GM18909 (cell line): ENCODE data around the gene GANAB.
"Not testable (repeated sequence)": the region's sequence is repeated elsewhere in the genome, so short reads cannot be mapped to it uniquely, and the experiment has no call there.

ENCODE experiments used
- ATAC-seq: cut with Tn5 transposase; IDR thresholded peaks from one replicate; pipeline ENCODE4 v1.9.1; 2021; ENCODE audit warnings: mild to moderate bottlenecking; ENCODE audit not compliant: unreplicated experiment, poor library complexity

The GANAB gene

GRCh38 chr11:62603072-62603408, 43.4 kb downstream of the GANAB start:
- ATAC-seq = no peak

- no peak for ATAC-seq
Observed at GRCh38 chr11:62602141-62603071, 44.0 kb downstream of the GANAB start.

DNA sequence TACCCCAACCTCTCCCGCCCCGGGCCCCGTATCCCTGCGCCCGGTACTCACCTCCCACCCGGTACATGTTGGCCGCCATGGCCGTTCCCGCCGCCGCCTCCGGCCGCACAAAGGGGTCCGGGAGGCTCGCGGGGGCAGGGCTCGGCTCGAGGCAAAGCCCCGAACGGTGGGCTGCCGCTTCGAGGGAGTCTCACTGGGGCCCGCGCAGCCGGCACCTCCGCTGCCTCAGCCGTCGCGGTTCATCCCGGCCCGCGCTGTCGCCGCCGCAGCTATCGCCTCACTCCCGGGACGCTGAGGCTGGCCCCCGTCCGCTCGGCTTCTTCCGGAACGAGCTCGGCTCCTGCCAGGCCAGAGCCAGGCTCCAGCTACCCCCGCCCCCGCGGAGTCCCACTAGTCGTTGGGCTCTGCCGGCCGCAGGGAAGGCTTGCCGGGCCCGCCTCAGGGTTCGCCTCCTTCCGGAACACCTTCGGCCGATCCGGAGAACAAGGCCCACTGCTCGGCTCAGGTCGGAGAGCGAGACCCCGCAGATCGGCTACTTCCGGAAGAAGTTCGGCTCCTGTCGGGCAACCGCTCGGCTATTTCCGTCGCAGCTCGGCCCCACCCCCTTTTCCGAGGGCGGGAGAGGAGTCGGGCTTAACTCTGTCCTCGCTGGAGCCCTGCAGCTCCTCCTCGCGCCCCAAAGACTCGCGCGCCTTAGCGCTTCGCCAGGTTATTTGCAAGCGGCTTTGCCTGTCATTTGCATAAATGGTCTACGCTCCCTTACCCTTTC, 44.9 kb downstream of the GANAB start, which contains the start of gene MTA2:
Gene MTA2, minus strand, starts transcription at position 494 of the 769 bp plus-strand sequence. Its CDS starts 415 bp downstream, at position 79.
- ATAC-seq = peak; percentile 79

DNA sequence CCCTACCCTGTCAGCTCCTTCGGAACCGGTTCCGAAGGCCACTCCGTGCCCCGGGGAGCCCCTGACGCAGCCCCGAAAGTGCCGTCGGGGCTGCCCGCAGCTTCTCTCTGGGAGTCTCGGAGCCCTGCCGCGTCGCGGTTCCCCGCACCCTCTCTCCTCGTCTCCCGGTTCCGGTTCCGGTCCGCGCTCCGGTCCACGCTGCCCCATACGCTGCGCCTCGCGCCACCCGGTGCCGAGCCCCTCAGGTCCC, 45.4 kb downstream of the GANAB start:
- no peak for ATAC-seq

DNA sequence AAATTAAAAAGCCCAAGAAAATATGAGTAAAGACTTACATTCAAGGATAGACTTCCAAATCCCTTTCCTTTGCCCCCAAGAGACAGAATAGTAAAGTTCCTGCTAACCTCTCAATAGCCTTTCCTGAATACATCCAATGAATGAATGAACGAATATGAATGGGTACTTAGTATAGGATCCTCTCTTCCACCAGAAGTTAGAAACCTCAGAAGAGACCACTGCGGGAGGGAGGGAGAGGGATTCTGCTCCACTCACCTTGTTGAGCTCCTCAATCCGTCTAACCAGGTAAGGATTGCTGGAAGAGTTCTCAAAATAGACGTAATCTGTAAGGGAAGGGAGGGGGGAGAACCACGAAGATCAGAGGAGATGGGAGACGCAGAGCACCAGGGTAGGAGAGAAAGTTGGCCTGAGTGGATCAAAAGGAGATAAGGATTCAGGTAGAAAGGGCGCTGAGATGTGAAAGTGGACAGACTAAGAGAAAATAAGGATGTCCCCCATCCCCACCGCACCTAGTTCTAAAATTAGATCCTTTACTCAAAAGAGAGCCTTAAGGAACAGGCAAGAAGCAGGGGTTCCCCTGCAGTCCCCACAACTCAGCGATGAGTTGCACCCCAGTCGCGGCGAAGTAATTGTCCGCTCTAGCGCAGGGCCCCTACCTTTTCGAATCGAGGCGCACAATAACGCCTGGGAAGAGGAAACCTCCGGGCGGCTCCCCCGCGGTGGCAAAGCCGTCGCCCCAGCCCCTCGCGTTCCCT, 45.9 kb downstream of the GANAB start:
- ATAC-seq = no peak

- no peak for ATAC-seq
Observed at GRCh38 chr11:62599901-62600300, 46.5 kb downstream of the GANAB start.

GRCh38 chr11:62599069-62599696, 47.2 kb downstream of the GANAB start:
- ATAC-seq = peak; percentile 50

DNA sequence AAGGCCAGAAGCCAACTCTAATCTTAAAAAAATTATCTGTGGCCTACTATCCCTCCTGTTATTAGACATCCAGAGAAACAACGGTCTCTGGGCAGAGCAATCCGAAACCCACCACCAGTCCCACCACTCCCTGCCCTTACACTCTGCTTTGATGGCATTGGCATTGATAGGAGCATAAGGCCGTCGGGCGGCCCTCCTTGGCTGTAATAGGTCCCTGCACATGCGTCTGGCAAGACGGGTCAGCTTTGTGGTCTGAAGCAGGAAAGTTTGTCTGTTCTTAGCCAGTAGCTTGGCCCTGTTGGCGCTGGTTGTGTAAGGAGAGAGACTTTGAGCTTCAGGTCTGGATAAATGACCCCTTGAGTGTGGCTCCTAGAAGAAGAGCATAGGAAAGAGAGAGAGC, 51.3 kb downstream of the GANAB start:
- ATAC-seq = no peak

- ATAC-seq = no peak
Observed at GRCh38 chr11:62593434-62594044, 52.9 kb downstream of the GANAB start.

GRCh38 chr11:62592989-62593421, 53.4 kb downstream of the GANAB start:
- ATAC-seq = no peak

DNA sequence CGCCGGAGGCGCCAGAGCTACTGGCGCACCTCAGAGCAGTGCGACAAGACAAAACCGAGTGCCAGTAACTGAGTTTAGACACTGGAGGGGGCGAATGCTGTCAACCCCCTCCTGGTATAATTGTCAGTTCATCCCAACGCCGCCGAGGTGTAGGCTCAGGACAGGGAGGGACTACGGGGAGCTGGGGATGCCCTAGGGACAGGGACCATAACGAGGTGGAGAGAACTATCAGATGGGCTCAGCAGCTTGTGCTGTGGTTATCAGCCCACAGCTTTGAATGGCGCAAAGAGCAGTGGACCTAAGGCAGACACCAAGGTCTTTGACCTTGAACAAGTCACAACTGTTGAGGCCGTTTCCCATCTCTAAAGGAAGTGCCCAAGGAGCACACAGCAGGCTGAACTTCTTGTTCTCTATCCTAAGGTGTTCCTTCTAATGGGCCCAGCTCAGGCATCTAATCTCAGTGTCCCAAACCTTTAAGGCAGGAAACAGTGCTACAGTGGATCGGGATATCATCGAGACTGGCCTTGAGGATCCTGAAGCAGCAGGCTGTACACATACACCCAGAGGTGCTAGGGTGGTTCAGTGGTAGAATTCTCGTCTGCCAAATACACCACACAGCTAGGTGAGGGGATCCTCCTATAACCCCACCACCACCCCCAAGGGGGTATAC, 54.1 kb downstream of the GANAB start:
- no peak for ATAC-seq

DNA sequence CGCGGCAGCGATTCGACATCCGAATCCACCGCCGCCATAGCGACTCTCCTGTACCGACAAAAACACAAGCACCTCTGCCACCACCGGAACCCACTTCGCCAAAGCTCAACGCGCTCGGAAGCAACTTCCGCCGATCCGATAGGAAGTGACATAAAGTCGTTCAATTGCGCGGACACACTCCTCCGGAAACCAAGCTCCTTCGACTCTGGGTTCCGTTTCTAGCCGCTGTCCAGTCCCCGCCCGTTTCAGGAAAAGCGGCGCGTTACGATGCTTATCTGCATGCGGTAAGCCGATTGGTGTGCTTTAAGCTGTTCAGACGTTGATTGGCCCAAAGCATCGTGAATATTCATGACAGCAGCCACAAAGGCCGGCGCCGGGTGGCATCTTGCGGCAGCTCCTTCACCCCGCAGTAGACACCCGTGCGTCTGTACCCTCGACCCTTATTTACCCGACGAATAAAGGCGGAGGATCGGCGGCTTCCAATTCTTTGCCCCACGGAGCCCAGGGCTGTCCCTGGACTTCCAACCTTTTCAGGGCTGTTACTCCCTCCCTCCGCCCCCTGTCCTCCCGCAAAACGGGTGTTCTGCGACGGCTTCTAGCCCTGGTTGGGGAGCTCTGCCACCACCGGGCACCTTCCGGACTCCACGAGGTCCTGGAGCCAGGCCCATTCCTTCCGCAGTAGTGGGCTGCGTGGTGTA, 54.8 kb downstream of the GANAB start, which contains the start of gene TUT1:
Gene TUT1, minus strand, starts transcription at position 76 of the 698 bp plus-strand sequence. Its CDS starts 38 bp downstream, at position 38.
- ATAC-seq = peak; percentile 89

- no peak for ATAC-seq
Observed at GRCh38 chr11:62588966-62589637, 57.3 kb downstream of the GANAB start.

GRCh38 chr11:62585356-62585755, 61.1 kb downstream of the GANAB start:
- ATAC-seq = not testable (repeated sequence)

DNA sequence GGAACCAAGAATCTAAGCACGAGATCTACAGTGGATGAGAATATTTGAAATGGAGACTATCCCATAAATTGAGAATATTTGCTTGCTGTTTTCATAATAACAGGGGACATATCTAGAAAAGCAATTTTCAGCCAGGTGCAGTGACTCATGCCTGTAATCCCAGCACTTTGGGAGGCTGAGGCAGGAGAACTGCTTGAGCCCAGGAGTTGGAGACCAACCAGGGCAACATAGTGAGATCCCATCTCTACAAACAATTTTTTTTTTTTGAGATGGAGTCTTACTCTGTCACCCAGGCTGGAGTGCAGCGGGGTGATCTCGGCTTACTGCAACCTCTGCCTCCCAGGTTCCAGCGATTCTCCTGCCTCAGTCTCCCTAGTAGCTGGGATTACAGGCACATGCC, 64.7 kb downstream of the GANAB start:
- not testable (repeated sequence) for ATAC-seq

DNA sequence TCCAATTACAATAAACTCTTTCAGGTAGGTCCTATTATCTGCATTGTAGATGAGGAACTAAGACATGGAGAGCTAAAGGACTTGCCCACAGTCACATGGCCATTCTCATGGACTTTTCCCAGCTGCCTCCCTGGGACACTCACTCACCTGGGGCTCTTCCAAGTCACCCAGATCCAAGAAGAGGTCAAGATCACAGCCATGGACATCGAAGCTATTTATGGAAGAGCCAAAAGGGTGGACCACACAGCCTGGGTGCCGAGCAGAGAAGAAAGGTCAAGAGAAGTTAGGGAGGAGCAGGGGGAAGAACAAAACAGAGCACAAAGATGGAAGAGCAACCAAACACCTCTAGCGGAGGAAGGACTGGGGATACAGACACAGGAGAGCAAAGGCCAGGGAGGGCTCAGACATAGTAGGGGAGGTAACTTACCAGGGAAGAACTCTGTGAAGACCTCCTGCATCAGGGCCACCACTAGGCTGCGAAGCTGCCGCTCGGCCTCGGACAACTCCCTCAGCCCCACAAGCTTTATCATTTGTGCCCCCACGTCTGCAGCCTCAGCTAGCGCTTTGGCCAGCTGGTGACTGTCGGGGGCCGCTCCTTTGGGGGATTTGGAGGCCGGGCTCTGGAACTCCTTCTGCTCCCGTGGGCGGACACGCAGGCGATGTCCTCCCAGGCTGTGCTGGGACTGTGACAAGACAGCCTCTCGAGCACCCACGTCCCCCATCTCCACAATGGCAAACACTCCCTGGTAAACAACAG, 65.3 kb downstream of the GANAB start:
- no peak for ATAC-seq

DNA sequence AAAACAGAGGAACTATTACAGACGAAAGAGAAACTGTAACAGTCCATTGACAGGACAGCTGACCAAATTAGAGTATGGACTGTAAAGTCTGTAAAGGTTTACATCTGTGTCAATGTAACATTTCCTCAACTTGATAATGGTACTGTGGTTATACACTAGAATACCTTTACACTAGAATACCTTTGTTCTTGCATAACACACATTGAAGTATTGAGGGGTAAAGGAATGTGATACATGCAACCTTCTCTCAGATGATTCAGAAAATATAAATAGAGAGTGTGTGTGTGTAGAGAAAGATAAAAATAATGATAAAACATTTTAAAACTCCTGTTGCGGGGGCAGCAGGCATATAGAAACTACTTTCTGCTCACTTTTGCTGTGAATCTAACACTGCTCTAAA, 67.2 kb downstream of the GANAB start:
- ATAC-seq = no peak
